ENCODE data around the gene THRSP. TPM values are rescaled to one million over a fixed set of nuclear protein-coding genes. Genes with fewer than 3 reads are reported as not detected.

The THRSP gene
- total RNA-seq, 4 donors from 2014 or later, result not detected

DNA sequence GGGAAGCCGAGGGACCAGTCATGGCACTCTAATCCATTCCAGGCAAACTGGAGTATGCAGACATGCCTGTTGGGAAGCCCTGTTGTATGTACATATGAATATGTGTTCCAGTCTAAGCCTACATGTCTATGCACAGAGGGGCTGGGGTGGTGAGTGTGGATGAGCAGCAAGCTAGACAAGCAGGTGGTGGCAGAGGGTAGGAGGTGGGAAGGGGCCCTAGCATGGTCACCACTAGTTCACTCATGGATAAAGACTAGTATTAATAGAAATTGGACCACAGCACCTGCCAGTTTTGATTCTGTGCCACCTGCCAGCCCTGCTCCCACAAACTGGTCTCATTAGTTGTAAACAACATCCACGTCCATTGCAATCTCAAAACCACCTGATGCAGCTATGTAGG, 1.5 kb downstream of the THRSP start:
- Histone ChIP-seq H3K36me3 (peaks cover 0 to 12% (median 0%) of the 10 kb centered on the region in 4 donors), H3K4me1 (peaks cover 0 to 5% (median 0%) of the 10 kb centered on the region in 4 donors), H3K27ac (no peak overlapping the region), H3K4me3 (no peak overlapping the region), H3K9me3 (no peaks in the 10 kb centered on the region), H3K27me3 (no peaks in the 10 kb centered on the region)
- TF ChIP-seq POLR2AphosphoS5 (IDR thresholded peaks at IDR 0.05) (no peak), POLR2A (IDR thresholded peaks at IDR 0.05) (no peak), EP300 (IDR thresholded peaks at IDR 0.05; ENCODE audit: low read depth) (no peak)
- TF ChIP-seq, protein P1, sequence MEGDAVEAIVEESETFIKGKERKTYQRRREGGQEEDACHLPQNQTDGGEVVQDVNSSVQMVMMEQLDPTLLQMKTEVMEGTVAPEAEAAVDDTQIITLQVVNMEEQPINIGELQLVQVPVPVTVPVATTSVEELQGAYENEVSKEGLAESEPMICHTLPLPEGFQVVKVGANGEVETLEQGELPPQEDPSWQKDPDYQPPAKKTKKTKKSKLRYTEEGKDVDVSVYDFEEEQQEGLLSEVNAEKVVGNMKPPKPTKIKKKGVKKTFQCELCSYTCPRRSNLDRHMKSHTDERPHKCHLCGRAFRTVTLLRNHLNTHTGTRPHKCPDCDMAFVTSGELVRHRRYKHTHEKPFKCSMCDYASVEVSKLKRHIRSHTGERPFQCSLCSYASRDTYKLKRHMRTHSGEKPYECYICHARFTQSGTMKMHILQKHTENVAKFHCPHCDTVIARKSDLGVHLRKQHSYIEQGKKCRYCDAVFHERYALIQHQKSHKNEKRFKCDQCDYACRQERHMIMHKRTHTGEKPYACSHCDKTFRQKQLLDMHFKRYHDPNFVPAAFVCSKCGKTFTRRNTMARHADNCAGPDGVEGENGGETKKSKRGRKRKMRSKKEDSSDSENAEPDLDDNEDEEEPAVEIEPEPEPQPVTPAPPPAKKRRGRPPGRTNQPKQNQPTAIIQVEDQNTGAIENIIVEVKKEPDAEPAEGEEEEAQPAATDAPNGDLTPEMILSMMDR (IDR thresholded peaks at IDR 0.05), result no peak
- in situ Hi-C loops (cut with MboI; ENCODE audit: low pct_ligation_motif_present in 1 of 4, low pct_unique_long_range_greater_than_20kb in 1 of 4, low sequenced_read_pairs in 3 of 4) (no loop called here), intact Hi-C loops (cut with DNase I; ENCODE audit: low total_unique reads) (no loop called here)
- 86 to 100% methylated on average over 1 to 2 of the region's 2 CpGs for WGBS, 2 donors (ENCODE audit: low coverage in 1 of 2)
- DNase-seq, result no peak

DNA sequence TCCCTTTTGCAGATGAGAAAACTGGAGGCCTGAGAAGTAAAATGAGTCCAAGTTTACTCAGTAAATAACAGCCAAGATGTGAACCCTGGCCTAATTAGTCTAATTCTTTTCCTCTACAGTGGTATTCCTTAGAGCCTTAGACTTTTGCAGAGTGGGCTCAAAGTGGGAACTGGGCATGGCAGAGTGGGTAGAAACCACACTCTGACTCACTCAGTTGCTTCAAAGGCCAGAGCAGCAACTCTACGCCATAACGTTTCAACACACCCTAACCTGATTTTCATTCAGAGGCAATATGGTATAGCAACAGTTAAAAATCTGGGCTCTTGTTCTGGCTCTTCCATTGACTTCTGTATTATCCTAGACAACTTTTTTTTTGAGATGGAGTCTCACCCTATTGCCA, 2.8 kb downstream of the THRSP start:
- DNase-seq, result no peak
- Histone ChIP-seq H3K4me1 (peaks cover 0 to 5% (median 0%) of the 10 kb centered on the region in 4 donors), H3K36me3 (peaks cover 0 to 22% (median 0%) of the 10 kb centered on the region in 4 donors), H3K4me3 (no peak overlapping the region), H3K9me3 (no peaks in the 10 kb centered on the region), H3K27me3 (no peaks in the 10 kb centered on the region), H3K27ac (no peak overlapping the region)
- 78 to 83% methylated on average over 2 of the region's 2 CpGs for WGBS, 2 donors (ENCODE audit: low coverage in 1 of 2)
- intact Hi-C loops (cut with DNase I; ENCODE audit: low total_unique reads) (no loop called here), in situ Hi-C loops (cut with MboI; ENCODE audit: low pct_ligation_motif_present in 1 of 4, low pct_unique_long_range_greater_than_20kb in 1 of 4, low sequenced_read_pairs in 3 of 4) (no loop called here)
- TF ChIP-seq POLR2AphosphoS5 (IDR thresholded peaks at IDR 0.05) (no peak), POLR2A (IDR thresholded peaks at IDR 0.05) (no peak), EP300 (IDR thresholded peaks at IDR 0.05; ENCODE audit: low read depth) (no peak)
- TF ChIP-seq, protein P1 (IDR thresholded peaks at IDR 0.05), result no peak

DNA sequence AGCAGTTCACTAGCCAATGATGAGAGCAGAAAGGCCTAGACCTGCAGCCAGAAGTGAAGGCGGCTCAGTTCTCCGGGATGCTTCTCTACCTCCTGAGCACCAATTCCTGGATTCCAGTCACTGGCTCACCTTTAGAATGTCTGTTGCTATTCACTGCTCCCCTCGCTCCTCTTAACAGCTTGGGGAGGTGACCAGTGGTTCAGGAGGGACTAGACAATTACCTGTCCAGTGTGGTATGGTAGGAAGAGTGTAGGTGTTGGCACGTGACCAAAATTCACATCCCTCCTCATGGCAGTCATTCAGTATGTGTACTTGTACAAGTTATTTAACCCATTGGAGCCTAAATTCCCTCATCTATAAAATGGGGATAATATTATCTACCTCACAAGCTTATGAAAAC, 4.0 kb downstream of the THRSP start:
- Histone ChIP-seq H3K9me3 (no peaks in the 10 kb centered on the region), H3K4me1 (peaks cover 0 to 5% (median 0%) of the 10 kb centered on the region in 4 donors), H3K27me3 (no peaks in the 10 kb centered on the region), H3K36me3 (peaks cover 0 to 24% (median 2%) of the 10 kb centered on the region in 4 donors), H3K4me3 (no peak overlapping the region), H3K27ac (no peak overlapping the region)
- 93% methylated on average over 4 of the region's 4 CpGs; no CpG with 5 or more reads in 1 of the 2 donors for WGBS, 2 donors (ENCODE audit: low coverage in 1 of 2)
- TF ChIP-seq, protein P1 (IDR thresholded peaks at IDR 0.05), result no peak
- no peak for TF ChIP-seq EP300 (IDR thresholded peaks at IDR 0.05; ENCODE audit: low read depth)
- TF ChIP-seq POLR2A (IDR thresholded peaks at IDR 0.05), result no peak
- TF ChIP-seq POLR2AphosphoS5 (IDR thresholded peaks at IDR 0.05), result no peak
- DNase-seq, result no peak
- in situ Hi-C loops (cut with MboI; ENCODE audit: low pct_ligation_motif_present in 1 of 4, low pct_unique_long_range_greater_than_20kb in 1 of 4, low sequenced_read_pairs in 3 of 4) (no loop called here), intact Hi-C loops (cut with DNase I; ENCODE audit: low total_unique reads) (no loop called here)

DNA sequence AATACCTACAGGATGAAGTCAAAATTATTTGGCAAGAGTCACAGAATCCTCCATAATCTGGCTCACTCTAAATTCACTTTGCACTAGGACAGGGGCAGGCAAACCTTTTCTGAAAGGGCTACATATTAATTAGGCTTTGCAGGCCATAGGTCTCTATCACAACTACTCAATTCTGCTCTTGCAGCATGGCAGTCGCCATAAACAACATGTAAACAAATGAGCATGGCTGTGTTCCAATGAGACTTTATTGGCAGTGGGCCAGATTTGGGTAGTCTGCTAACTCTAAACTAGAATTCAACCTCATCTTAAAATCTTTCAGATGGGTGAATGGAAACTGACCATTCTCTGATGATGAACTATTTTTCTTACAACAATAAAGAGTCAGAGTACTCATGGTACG, 5.8 kb downstream of the THRSP start:
- Histone ChIP-seq H3K27me3 (no peaks in the 10 kb centered on the region), H3K36me3 (peaks cover 0 to 24% (median 2%) of the 10 kb centered on the region in 4 donors), H3K9me3 (no peaks in the 10 kb centered on the region), H3K4me1 (peaks cover 0 to 5% (median 0%) of the 10 kb centered on the region in 4 donors), H3K4me3 (no peak overlapping the region), H3K27ac (no peak overlapping the region)
- TF ChIP-seq POLR2AphosphoS5 (IDR thresholded peaks at IDR 0.05), result no peak
- no peak for TF ChIP-seq EP300 (IDR thresholded peaks at IDR 0.05; ENCODE audit: low read depth)
- in situ Hi-C loops (cut with MboI; ENCODE audit: low pct_ligation_motif_present in 1 of 4, low pct_unique_long_range_greater_than_20kb in 1 of 4, low sequenced_read_pairs in 3 of 4) (no loop called here), intact Hi-C loops (cut with DNase I; ENCODE audit: low total_unique reads) (no loop called here)
- DNase-seq, result no peak
- 50 to 56% methylated on average over 1 to 2 of the region's 2 CpGs for WGBS, 2 donors (ENCODE audit: low coverage in 1 of 2)

DNA sequence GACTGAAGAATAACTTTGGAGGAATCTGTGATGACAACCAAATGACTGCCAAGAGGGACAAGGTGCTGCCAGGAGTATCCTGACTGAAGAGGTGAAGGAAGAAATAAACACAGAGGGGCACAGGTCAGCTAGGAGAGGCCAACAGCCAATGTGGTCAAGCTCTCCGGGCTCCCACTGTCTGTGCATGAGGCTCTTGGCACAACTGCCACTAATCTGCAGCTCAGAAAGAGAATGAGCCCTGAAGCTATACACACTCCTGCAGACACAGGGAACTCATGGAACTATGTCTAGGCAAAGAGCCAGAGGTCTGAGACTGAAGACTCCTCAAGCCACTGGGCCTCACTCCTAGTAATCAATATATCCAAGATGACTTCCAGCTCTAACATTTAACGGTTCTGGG, 7.0 kb downstream of the THRSP start:
- no peak overlapping the region for H3K4me3 ChIP-seq
- peaks cover 0 to 15% (median 3%) of the 10 kb centered on the region in 4 donors for H3K4me1 ChIP-seq
- 85 to 100% methylated on average over 1 to 2 of the region's 2 CpGs for WGBS, 2 donors (ENCODE audit: low coverage in 1 of 2)
- no peaks in the 10 kb centered on the region for H3K9me3 ChIP-seq
- intact Hi-C loops (cut with DNase I; ENCODE audit: low total_unique reads), result no loop called here
- in situ Hi-C loops (cut with MboI; ENCODE audit: low pct_ligation_motif_present in 1 of 4, low pct_unique_long_range_greater_than_20kb in 1 of 4, low sequenced_read_pairs in 3 of 4), result no loop called here
- H3K27me3 ChIP-seq, result no peaks in the 10 kb centered on the region
- no peak for DNase-seq
- no peak overlapping the region for H3K27ac ChIP-seq
- no peak for TF ChIP-seq POLR2AphosphoS5 (IDR thresholded peaks at IDR 0.05)
- TF ChIP-seq, protein P1 (IDR thresholded peaks at IDR 0.05), result no peak
- peaks cover 0 to 24% (median 2%) of the 10 kb centered on the region in 4 donors for H3K36me3 ChIP-seq
